GM18873 (cell line): ENCODE measurements around the gene RAP1GAP2.
"Not testable (repeated sequence)": the region's sequence is repeated elsewhere in the genome, so short reads cannot be mapped to it uniquely, and the experiment has no call there.

Experiments used
- ATAC-seq: cut with Tn5 transposase; IDR thresholded peaks from one replicate; pipeline ENCODE4 v1.9.1; 2021; ENCODE audit warnings: mild to moderate bottlenecking, moderate library complexity, moderate number of reproducible peaks; ENCODE audit not compliant: unreplicated experiment, low FRiP score

RAP1GAP2 gene

DNA sequence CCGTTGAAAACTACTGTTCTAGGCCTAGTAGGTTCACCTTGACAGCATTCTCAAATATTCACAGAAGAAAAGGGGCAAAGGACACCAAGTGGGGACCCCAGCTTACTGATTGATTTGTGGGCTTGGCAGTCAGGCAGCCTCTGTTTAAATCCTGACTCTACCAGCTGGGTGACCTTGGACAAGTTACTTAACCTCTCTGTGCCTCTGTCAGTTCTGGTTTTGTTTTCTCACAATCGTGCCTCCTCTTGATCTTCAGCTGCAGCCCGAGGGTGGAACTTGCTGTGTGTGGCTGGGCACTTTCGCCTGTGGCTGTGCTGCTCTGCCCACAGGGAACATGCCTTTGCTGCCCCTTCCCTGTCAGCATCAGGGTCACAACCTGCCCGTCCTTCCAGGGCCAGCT, 17.8 kb downstream of the RAP1GAP2 start:
- ATAC-seq, result peak; percentile 10

- ATAC-seq, result peak; percentile 46
Measured at GRCh38 chr17:2814481-2815341, 18.5 kb downstream of the RAP1GAP2 start.

- ATAC-seq, result no peak
Measured at GRCh38 chr17:2815781-2816185, 19.5 kb downstream of the RAP1GAP2 start.

DNA sequence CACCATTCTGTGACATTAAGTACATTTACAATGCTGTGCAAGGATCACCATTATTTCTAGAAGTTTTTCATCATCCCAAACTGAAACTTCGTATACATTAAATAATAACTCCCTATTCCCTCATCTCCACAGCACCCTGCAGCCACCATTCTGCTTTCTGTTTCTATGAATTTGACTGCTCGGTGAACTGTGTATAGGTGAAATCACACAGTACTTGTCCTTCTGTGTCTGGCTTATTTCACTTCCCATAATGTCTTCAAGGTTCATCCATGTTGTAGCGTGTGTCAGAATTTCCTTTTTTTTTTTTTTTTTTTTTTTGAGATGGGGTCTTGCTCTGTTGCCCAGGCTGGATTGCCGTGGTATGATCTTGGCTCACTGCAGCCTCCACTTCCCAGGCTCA, 20.4 kb downstream of the RAP1GAP2 start:
- no peak for ATAC-seq

DNA sequence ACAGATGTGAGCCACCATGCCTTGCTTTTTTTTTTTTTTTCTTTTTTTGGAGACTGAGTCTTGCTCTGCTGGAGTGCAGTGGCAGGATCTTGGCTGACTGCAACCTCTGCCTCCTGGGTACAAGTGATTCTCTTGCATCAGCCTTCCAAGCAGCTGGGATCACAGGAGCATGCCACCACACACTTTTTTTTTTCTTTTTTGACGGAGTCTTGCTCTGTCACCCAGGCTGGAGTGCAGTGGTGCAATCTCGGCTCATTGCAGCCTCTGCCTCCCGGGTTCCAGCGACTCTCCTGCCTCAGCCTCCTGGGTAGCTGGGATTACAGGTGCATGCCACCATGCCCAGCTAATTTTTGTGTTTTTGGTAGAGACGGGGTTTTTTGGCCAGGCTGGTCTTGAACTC, 23.1 kb downstream of the RAP1GAP2 start:
- not testable (repeated sequence) for ATAC-seq

DNA sequence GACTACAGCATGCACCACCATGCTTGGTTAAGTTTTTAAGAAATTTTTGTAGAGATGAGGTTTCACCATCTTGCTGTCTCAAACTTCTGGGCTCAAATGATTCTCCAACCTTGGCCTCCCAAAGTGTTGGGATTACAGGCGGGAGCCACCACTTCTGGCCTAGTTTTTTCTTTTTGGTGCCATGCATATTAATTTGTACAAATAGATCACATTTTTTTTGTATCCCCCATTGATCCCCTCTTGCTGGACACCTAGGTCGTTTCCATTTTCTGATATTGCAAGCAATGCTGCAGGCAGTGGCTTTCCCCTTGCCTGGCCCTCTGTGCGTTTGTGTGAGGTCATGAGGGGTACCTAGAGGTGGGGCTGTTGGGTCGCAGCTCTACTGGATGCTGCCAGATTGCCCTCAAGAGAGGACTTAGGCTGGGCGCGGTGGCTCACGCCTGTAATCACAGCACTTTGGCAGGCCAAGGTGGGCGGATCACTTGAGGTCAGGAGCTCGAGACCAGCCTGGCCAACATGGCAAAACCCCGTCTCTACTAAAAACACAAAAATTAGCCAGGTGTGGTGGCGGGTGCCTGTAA, 23.8 kb downstream of the RAP1GAP2 start:
- ATAC-seq, result no peak

- no peak for ATAC-seq
Measured at GRCh38 chr17:2821868-2822267, 25.6 kb downstream of the RAP1GAP2 start.

DNA sequence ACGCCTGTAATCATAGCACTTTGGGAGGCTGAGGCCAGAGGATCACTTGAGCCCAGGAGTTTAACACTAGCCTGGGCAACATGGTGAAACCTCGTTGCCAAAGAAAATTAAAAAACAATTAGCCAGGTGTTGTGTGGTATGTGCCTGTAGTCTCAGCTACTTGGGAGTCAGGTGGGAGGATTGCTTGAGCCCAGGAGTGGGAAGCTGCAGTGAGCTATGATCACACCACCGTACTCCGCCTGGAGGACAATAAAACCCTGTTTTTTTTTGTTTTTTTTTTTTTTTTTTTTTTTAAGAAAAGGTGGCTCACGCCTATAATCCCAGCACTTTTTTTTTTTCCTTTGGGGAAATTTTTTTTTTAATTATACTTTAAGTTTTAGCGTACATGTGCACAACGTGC, 26.1 kb downstream of the RAP1GAP2 start:
- ATAC-seq, result no peak

- ATAC-seq, result no peak
Measured at GRCh38 chr17:2825253-2825970, 29.2 kb downstream of the RAP1GAP2 start.

DNA sequence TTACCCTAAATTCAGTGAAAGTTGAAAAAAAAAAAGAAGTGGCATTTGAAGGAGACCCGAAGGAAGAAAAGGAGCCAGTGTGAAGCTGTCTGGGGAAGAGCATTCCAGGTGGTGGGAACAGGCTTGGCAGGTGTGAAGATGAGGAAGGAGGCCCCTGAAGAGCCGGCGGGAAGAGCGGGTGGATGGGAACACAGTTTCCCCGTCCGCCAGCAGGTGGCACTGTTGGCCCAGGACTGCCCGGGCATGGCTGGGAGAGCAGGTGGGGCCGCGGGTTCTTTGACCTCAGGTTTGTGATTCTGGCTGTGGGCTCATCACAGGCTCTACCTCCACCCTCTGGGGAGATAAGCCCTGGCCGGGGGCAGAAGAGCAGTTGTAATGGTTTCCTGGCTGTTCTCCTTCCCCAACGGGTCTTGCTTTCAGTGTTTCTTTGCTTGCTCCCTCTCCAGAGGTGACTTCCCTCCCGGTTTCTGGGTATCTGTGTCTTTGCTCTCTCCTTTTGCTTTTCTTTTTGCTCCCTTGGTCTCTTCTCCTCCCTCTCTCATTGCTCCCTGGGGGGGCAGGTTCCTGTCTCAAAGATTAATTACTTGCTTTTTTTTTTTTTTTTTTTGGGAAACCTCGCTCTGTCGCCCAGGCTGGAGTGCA, 32.3 kb downstream of the RAP1GAP2 start:
- ATAC-seq, result no peak

- ATAC-seq, result no peak
Measured at GRCh38 chr17:2830678-2831077, 34.4 kb downstream of the RAP1GAP2 start.

GRCh38 chr17:2835780-2836179, 39.5 kb downstream of the RAP1GAP2 start:
- no peak for ATAC-seq

DNA sequence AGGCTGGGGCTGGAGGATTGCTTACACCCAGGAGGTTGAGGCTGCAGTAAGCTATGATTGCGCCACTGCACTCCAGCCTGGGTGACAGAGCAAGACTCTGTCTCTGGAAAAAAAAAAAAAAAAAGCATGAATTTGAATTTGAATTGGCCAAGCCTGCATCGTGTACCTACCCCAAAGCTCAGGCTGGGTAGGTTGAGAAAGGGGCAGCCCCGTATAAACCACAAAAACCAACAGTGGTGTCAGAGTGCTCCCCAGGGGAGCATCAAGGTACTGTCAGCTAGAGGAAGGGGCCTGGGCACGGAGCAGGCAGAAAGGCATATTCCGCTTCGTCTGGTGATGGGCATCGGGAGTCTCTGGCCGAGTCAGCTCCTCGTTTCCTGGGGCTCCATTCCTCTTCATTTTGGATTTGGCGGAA, 40.9 kb downstream of the RAP1GAP2 start:
- ATAC-seq, result peak; percentile 52

DNA sequence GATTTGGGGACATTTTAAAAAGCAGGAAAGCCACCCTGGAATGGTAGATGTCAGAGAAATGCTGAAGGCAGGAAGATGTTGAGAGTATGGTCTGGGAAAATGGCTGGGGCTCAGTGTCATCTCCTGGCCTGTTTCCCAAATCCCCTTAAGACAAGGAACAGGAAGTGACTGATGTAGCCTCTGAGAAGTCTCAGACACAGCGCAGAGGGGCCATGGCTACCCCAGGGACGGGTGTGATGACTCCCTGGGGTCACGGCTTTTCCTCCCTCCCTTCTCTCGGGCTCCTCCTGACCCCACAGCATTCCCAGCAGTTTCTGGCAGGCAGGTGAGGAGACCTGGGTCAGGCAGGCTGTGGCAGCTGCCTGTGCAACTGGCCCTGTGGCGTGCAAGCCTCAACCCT, 45.4 kb downstream of the RAP1GAP2 start:
- no peak for ATAC-seq

GRCh38 chr17:2842464-2842863, 46.2 kb downstream of the RAP1GAP2 start:
- ATAC-seq, result no peak

DNA sequence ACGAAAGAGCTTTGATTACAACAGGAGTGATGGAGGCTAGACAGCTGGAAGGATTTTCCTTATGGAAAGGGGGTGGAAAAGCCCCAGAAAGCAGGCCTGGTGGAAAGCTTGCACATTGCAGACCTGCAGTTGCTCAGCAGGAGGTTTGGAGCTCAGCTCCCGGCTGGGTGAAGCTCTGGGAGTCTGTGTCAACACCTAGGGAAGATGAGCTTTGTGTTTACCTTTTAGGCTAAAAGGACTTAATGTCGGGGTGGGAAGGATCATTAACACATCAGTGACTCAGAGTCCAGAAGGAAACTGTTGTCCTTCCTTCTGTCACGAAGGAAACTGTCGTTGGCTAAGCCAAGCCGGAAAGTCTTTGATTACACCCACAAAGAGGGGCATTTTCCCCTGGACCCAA, 48.2 kb downstream of the RAP1GAP2 start:
- no peak for ATAC-seq

DNA sequence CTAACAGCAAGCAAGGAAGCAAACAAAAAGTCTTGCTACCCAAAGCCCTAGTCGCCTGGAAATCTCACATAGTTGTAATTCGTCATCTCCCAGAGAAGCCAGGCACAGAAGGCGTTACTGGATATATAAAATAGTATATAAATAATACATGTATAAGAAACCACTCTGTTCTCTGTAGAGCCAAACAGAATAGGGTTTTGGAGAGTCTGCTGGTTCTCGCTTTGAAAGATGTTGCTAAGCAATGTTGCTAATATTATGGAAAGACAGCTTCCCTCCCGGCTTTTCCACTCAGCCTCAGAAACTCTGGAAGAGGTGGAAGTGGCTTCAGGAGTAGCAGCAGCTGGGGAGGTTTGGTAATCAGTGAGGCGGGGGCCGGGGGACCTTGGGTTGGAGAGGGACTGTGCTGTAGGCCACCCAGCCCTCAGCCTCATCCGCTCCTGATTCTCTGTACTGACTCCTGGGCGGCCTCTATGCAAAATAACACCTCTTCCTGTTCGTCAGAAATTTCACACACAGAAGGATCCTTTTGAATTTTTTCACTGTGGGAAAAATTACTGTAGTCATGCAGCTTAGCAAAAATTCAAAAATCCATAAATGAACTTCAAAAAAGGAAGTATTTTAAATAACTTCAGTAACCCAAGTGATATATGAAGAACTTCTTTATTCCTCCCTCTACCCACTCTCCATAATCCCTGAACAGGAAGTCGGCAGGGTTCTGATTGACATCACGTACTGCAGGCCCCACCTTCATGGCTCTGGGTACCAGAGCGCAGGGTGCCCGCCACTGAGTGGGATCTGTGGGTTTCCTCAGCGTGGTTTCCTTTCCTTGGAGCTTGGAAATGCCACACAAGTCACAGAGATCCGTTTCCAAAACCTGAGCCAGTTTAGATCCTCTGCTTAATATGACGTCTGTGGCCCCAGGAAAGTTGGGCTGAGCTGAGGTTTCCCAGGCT, 51.4 kb downstream of the RAP1GAP2 start:
- ATAC-seq, result no peak

GRCh38 chr17:2849327-2849670, 53.1 kb downstream of the RAP1GAP2 start:
- ATAC-seq, result no peak

GRCh38 chr17:2850991-2851390, 54.8 kb downstream of the RAP1GAP2 start:
- ATAC-seq, result no peak

GRCh38 chr17:2851615-2852014, 55.4 kb downstream of the RAP1GAP2 start:
- no peak for ATAC-seq
